ENCODE measurements around the gene ALDOA. TPM values are rescaled to one million over a fixed set of nuclear protein-coding genes. Genes with fewer than 3 reads are reported as not detected.
A peak's percentile ranks its signal among the peaks of the same experiment; 100 is the strongest.

ALDOA gene
- total RNA-seq, 1 donor from 2014 or later = 527 TPM

DNA sequence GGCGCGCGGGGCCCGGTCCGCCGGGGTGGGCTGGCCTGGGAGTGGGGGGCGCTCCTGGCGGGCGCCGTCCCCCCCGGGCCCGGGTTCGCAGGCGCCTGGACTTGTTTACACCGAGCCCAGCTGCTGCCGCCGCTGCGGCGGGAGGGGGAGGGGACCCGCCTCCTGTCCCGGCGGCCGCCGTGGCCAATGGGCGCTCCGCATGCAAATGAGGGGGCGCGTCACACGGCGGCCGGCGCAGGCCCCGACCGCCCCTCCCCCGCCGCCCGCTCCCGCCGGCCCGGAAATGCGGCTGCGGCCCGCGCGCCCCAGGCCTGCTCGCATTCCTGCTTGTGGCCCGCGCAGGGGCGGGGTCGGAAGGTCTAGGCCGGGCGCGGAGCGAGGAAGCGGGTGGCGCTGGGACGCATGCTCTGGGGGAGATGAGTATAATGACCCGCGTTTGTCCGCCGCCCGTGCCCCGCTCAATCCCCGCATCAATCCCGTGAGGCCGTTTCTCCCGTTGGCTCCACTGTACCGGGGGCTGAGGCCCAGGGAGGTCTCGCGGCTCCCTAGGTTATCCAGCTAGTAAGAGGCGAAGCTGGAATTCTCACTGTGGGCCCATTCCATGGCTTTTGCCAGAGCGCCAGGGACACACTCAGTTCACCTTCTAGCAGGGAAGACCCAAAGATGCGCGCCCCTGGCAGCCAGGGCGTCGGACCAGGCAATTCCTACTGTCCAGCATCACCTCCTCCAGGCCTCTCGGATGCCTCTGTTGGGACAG is 30.7 kb downstream of the ALDOA start, which contains the start of gene YPEL3:
TSS of gene YPEL3 (minus strand) at position 109 of the 757 bp plus-strand sequence. CDS start 731 bp downstream, outside the sequence.
- TF ChIP-seq, protein P1, sequence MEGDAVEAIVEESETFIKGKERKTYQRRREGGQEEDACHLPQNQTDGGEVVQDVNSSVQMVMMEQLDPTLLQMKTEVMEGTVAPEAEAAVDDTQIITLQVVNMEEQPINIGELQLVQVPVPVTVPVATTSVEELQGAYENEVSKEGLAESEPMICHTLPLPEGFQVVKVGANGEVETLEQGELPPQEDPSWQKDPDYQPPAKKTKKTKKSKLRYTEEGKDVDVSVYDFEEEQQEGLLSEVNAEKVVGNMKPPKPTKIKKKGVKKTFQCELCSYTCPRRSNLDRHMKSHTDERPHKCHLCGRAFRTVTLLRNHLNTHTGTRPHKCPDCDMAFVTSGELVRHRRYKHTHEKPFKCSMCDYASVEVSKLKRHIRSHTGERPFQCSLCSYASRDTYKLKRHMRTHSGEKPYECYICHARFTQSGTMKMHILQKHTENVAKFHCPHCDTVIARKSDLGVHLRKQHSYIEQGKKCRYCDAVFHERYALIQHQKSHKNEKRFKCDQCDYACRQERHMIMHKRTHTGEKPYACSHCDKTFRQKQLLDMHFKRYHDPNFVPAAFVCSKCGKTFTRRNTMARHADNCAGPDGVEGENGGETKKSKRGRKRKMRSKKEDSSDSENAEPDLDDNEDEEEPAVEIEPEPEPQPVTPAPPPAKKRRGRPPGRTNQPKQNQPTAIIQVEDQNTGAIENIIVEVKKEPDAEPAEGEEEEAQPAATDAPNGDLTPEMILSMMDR (IDR thresholded peaks at IDR 0.05; ENCODE audit: insufficient read depth, low read length, severe bottlenecking) = no peak
- peak within 1 kb of the TSS; percentile 43 for H3K4me3 ChIP-seq (ENCODE audit: low read depth, low read length)
- FAIRE-seq = no peak
- no peaks in the 10 kb centered on the region for H3K27me3 ChIP-seq (ENCODE audit: control insufficient read depth, insufficient read depth, low read length)
- peaks cover 4% of the 10 kb centered on the region for H3K36me3 ChIP-seq (ENCODE audit: control insufficient read depth, insufficient read depth, low read length)
- peak; percentile 72 for DNase-seq (ENCODE audit: low read depth)

GRCh38 chr16:30096862-30097563 is 31.5 kb downstream of the ALDOA start:
- H3K27me3 ChIP-seq (ENCODE audit: control insufficient read depth, insufficient read depth, low read length) = no peaks in the 10 kb centered on the region
- FAIRE-seq = no peak
- TF ChIP-seq, protein P1 (IDR thresholded peaks at IDR 0.05; ENCODE audit: insufficient read depth, low read length, severe bottlenecking) = no peak
- no peak overlapping the region for H3K4me3 ChIP-seq (ENCODE audit: low read depth, low read length)
- DNase-seq (ENCODE audit: low read depth) = no peak
- H3K36me3 ChIP-seq (ENCODE audit: control insufficient read depth, insufficient read depth, low read length) = peaks cover 4% of the 10 kb centered on the region

- Histone ChIP-seq H3K36me3 (ENCODE audit: control insufficient read depth, insufficient read depth, low read length) (peaks cover 1% of the 10 kb centered on the region), H3K4me3 (ENCODE audit: low read depth, low read length) (no peak overlapping the region), H3K27me3 (ENCODE audit: control insufficient read depth, insufficient read depth, low read length) (no peaks in the 10 kb centered on the region)
- FAIRE-seq (no peak), DNase-seq (ENCODE audit: low read depth) (no peak)
- TF ChIP-seq, protein P1 (IDR thresholded peaks at IDR 0.05; ENCODE audit: insufficient read depth, low read length, severe bottlenecking) = no peak
Measured at GRCh38 chr16:30104090-30104489, 38.5 kb downstream of the ALDOA start.

DNA sequence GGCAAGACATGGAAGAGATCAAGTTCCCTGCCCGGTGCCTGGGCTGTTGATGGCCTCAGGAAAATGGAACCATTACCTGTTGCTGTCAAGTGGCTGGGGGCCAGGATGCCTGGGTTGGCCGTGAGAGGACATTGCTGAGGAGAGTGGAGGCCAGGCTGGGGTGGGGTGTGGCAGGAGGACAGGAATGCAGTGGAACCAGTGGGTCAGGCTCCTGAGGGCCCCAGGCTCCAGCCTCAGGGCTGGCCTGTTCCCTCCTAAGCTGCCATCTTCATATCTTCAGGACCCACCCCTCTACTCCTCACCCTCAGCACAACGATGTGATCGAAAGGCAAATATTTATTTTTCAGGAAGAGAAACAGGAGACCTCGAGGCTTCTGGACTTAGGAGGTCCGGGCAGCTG is 38.9 kb downstream of the ALDOA start:
- Histone ChIP-seq H3K36me3 (ENCODE audit: control insufficient read depth, insufficient read depth, low read length) (peaks cover 1% of the 10 kb centered on the region), H3K27me3 (ENCODE audit: control insufficient read depth, insufficient read depth, low read length) (no peaks in the 10 kb centered on the region), H3K4me3 (ENCODE audit: low read depth, low read length) (no peak overlapping the region)
- FAIRE-seq (no peak), DNase-seq (ENCODE audit: low read depth) (no peak)
- TF ChIP-seq, protein P1 (IDR thresholded peaks at IDR 0.05; ENCODE audit: insufficient read depth, low read length, severe bottlenecking) = no peak

DNA sequence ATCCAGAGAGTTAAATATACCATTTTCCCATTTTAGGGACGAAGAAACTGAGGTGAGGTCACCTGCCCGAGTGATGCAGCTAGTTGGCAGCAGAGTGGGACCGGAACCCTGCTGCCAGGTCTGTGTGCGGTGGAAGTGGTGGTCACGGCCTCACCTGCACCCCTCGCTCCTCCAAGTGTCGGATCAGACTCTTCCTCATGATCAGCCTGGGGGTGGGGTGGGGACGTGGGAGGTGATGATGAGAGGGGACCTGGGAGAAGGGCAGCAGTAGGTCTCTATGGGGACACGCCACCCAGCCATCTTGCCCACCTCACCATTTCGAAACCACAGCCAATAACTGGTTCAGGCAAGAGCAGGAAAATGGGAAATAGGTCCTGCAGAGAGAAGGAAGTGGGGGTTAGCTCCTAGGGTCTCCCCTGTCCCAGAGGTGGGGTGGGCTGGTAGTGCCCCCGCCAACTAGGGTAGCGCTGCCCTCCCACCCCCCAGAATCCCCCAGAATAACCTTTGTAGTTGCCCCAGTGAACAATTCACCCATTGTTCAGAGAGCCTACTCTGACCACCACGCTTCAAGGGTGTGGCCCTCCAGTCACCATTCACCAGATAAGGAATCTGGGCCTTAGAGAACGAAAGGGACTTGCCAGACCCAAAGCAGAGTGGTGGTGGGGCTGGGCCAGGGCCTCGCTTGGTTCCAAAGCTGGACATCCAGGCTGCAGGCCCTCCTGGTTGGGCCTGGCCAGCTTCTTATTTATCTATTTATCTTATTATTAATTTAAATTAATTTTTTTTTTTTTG is 42.7 kb downstream of the ALDOA start:
- TF ChIP-seq, protein P1 (IDR thresholded peaks at IDR 0.05; ENCODE audit: insufficient read depth, low read length, severe bottlenecking) = no peak
- H3K4me3 ChIP-seq (ENCODE audit: low read depth, low read length) = no peak overlapping the region
- DNase-seq (ENCODE audit: low read depth) (no peak), FAIRE-seq (no peak)
- no peaks in the 10 kb centered on the region for H3K27me3 ChIP-seq (ENCODE audit: control insufficient read depth, insufficient read depth, low read length)
- H3K36me3 ChIP-seq (ENCODE audit: control insufficient read depth, insufficient read depth, low read length) = peaks cover 1% of the 10 kb centered on the region
